NT2/D1 (cell line): ENCODE measurements around the gene FBXO2.

ENCODE experiments used
- SUZ12 ChIP-seq: IDR thresholded peaks from 2 replicates; pipeline ENCODE4 v1.6.1; 2011; ENCODE audit not compliant: insufficient read length, insufficient read depth; ENCODE audit errors: extremely low read depth
- ZNF274 ChIP-seq: IDR thresholded peaks from 2 replicates; pipeline ENCODE4 v1.6.1; 2011; ENCODE audit warnings: mild to moderate bottlenecking, low read depth, low read length

GRCh38 chr1:11646317-11646716 lies 7.9 kb downstream of the FBXO2 start:
- no peak for TF ChIP-seq SUZ12
- no peak for TF ChIP-seq ZNF274
